Measurements from ENCODE around the gene CYP4F11. TPM values are rescaled to one million over a fixed set of nuclear protein-coding genes. Genes with fewer than 3 reads are reported as not detected.
"Not testable (repeated sequence)": the region's sequence is repeated elsewhere in the genome, so short reads cannot be mapped to it uniquely, and the experiment has no call there.

The CYP4F11 gene
- total RNA-seq, 1 experiment from 2014 or later = 0.29 TPM

- no peak for DNase-seq (ENCODE audit: low read depth)
Measured at GRCh38 chr19:15874821-15875474, 59.4 kb downstream of the CYP4F11 start.

- not testable (repeated sequence) for DNase-seq (ENCODE audit: low read depth)
Measured at GRCh38 chr19:15873771-15874170, 60.6 kb downstream of the CYP4F11 start.

GRCh38 chr19:15871570-15871969, 62.8 kb downstream of the CYP4F11 start:
- DNase-seq (ENCODE audit: low read depth) = peak; percentile 60

GRCh38 chr19:15869873-15870272, 64.5 kb downstream of the CYP4F11 start:
- no peak for DNase-seq (ENCODE audit: low read depth)

GRCh38 chr19:15869109-15869555, 65.2 kb downstream of the CYP4F11 start:
- peak; percentile 64 for DNase-seq (ENCODE audit: low read depth)

GRCh38 chr19:15866636-15867035, 67.7 kb downstream of the CYP4F11 start:
- DNase-seq (ENCODE audit: low read depth) = no peak

- DNase-seq (ENCODE audit: low read depth) = no peak
Measured at GRCh38 chr19:15864824-15865223, 69.5 kb downstream of the CYP4F11 start.

GRCh38 chr19:15863272-15863671, 71.1 kb downstream of the CYP4F11 start:
- peak; percentile 86 for DNase-seq (ENCODE audit: low read depth)

- DNase-seq (ENCODE audit: low read depth) = no peak
Measured at GRCh38 chr19:15862444-15862843, 71.9 kb downstream of the CYP4F11 start.

Other genes starting within 250 kb of the CYP4F11 start
- not detected in 2 replicates for gene OR10H2, start 206.5 kb downstream of the CYP4F11 start, total RNA-seq (2014; rRNA removed; shearing (Covaris generic))
- not detected in 2 replicates for gene OR10H3, start 196.5 kb downstream of the CYP4F11 start, total RNA-seq (2014; rRNA removed; shearing (Covaris generic))
- gene OR10H5, start 146.9 kb downstream of the CYP4F11 start, total RNA-seq (2014; rRNA removed; shearing (Covaris generic)) = under 0.01 and 0.15 TPM in 2 replicates
- not detected in 2 replicates for gene OR10H1, start 118.9 kb downstream of the CYP4F11 start, total RNA-seq (2014; rRNA removed; shearing (Covaris generic))
- gene CYP4F2, start 36.5 kb downstream of the CYP4F11 start, total RNA-seq (2014; rRNA removed; shearing (Covaris generic)) = not detected in 2 replicates
- gene OR10H4, start 14.5 kb upstream of the CYP4F11 start, total RNA-seq (2014; rRNA removed; shearing (Covaris generic)) = not detected in 2 replicates
- 1,303 and 1,358 TPM in 2 replicates for gene TPM4, start 142.0 kb upstream of the CYP4F11 start, total RNA-seq (2014; rRNA removed; shearing (Covaris generic))
- gene RAB8A, start 177.4 kb upstream of the CYP4F11 start, total RNA-seq (2014; rRNA removed; shearing (Covaris generic)) = 63.7 and 72.5 TPM in 2 replicates
- not detected in 2 replicates for gene HSH2D, start 209.2 kb upstream of the CYP4F11 start, total RNA-seq (2014; rRNA removed; shearing (Covaris generic))
- not detected in 2 replicates for gene CIB3, start 239.0 kb upstream of the CYP4F11 start, total RNA-seq (2014; rRNA removed; shearing (Covaris generic))